ENCODE data around the gene FSCN2. TPM values are rescaled to one million over a fixed set of nuclear protein-coding genes. Genes with fewer than 3 reads are reported as not detected.

FSCN2 gene
- total and polyA plus RNA-seq, 5 experiments from 2014 or later = 0.96 to 2.0 TPM; not detected in 3

GRCh38 chr17:81514739-81515529 lies 13.2 kb upstream of the FSCN2 start:
- Mint-ChIP-seq H3K4me3 (peak overlapping the region; percentile 83 to 98 (median 90)), H3K4me1 (peaks cover 20 to 54% (median 42%) of the 10 kb centered on the region in 4 donors), H3K27me3 (no peaks in the 10 kb centered on the region), H3K9me3 (peaks cover 0 to 2% (median 0%) of the 10 kb centered on the region in 9 donors), H3K36me3 (peaks cover 19 to 24% (median 23%) of the 10 kb centered on the region in 3 donors), H3K27ac (peak overlapping the region in 9 of 10 donors; percentile 78 to 94 (median 91))
- ATAC-seq = peak; percentile 3 to 19
- POLR2A ChIA-PET = interaction anchor here (1.2 to 10.9 kb wide), 5 partner anchors 14 to 168 kb away, joined by 3 to 176 read pairs (median 6); partner anchors contain the start of genes ARL16 and FAAP100
- DNase-seq = peak in 9 of 10 donors; percentile 20 to 83 (median 54)

GRCh38 chr17:81515530-81516041 lies 12.6 kb upstream of the FSCN2 start:
- ATAC-seq (no peak), DNase-seq (peak in 4 of 10 donors; percentile 20 to 63 (median 39))
- Mint-ChIP-seq H3K27ac (peak overlapping the region in 9 of 10 donors; percentile 78 to 94 (median 91)), H3K27me3 (no peaks in the 10 kb centered on the region), H3K36me3 (peaks cover 13 to 18% (median 16%) of the 10 kb centered on the region in 3 donors), H3K9me3 (peaks cover 0 to 2% (median 0%) of the 10 kb centered on the region in 9 donors), H3K4me1 (peaks cover 16 to 49% (median 36%) of the 10 kb centered on the region in 4 donors), H3K4me3 (peak overlapping the region; percentile 83 to 98 (median 90))
- POLR2A ChIA-PET = interaction anchor here (0.5 to 10.9 kb wide), 8 partner anchors 8 to 168 kb away, joined by 3 to 176 read pairs (median 4); partner anchors contain the start of genes ARL16 and FAAP100

- peak overlapping the region in 9 of 10 donors; percentile 17 to 94 (median 87) for H3K27ac Mint-ChIP-seq
- peaks cover 0 to 2% (median 0%) of the 10 kb centered on the region in 9 donors for H3K9me3 Mint-ChIP-seq
- ATAC-seq (no peak), DNase-seq (peak in 1 of 10 donors; percentile 55)
- peak overlapping the region; percentile 8 to 98 (median 88) for H3K4me3 Mint-ChIP-seq
- H3K4me1 Mint-ChIP-seq = peaks cover 9 to 42% (median 30%) of the 10 kb centered on the region in 4 donors
- peaks cover 4 to 9% (median 8%) of the 10 kb centered on the region in 3 donors for H3K36me3 Mint-ChIP-seq
- H3K27me3 Mint-ChIP-seq = no peaks in the 10 kb centered on the region
- POLR2A ChIA-PET = interaction anchor here (0.5 to 10.9 kb wide), 7 partner anchors 9 to 167 kb away, joined by 3 to 176 read pairs (median 5); partner anchors contain the start of genes ARL16 and FAAP100
Measured at GRCh38 chr17:81516439-81516838, 11.7 kb upstream of the FSCN2 start.

GRCh38 chr17:81517009-81517338 lies 11.2 kb upstream of the FSCN2 start:
- Mint-ChIP-seq H3K9me3 (no peaks in the 10 kb centered on the region), H3K27ac (peak overlapping the region in 4 of 10 donors; percentile 55 to 94 (median 82)), H3K4me3 (peak overlapping the region in 5 of 10 donors; percentile 31 to 89 (median 56)), H3K36me3 (peaks cover 0 to 4% (median 3%) of the 10 kb centered on the region in 3 donors), H3K4me1 (peaks cover 7 to 36% (median 27%) of the 10 kb centered on the region in 4 donors), H3K27me3 (no peaks in the 10 kb centered on the region)
- DNase-seq (peak in 1 of 10 donors; percentile 61), ATAC-seq (no peak)
- POLR2A ChIA-PET = interaction anchor here (2.1 to 10.9 kb wide), 2 partner anchors 31 to 84 kb away, joined by 6 to 176 read pairs; no protein-coding TSS in a partner anchor

GRCh38 chr17:81517339-81518112 lies 10.7 kb upstream of the FSCN2 start:
- no peaks in the 10 kb centered on the region for H3K27me3 Mint-ChIP-seq
- H3K36me3 Mint-ChIP-seq = no peaks in the 10 kb centered on the region
- peak overlapping the region in 9 of 10 donors; percentile 43 to 83 (median 72) for H3K4me3 Mint-ChIP-seq
- POLR2A ChIA-PET = interaction anchor here (0.6 to 3.8 kb wide), 8 partner anchors 8 to 1519 kb away, joined by 3 to 33 read pairs (median 5); partner anchors contain the start of gene FAAP100
- DNase-seq (peak in 1 of 10 donors; percentile 66), ATAC-seq (no peak)
- H3K4me1 Mint-ChIP-seq = peaks cover 7 to 35% (median 27%) of the 10 kb centered on the region in 4 donors
- H3K27ac Mint-ChIP-seq = peak overlapping the region in 8 of 10 donors; percentile 68 to 94 (median 82)
- H3K9me3 Mint-ChIP-seq = no peaks in the 10 kb centered on the region

- no peaks in the 10 kb centered on the region for H3K9me3 Mint-ChIP-seq
- H3K27ac Mint-ChIP-seq = peak overlapping the region in 8 of 10 donors; percentile 68 to 94 (median 79)
- H3K27me3 Mint-ChIP-seq = no peaks in the 10 kb centered on the region
- peak overlapping the region; percentile 36 to 83 (median 71) for H3K4me3 Mint-ChIP-seq
- peaks cover 7 to 35% (median 27%) of the 10 kb centered on the region in 4 donors for H3K4me1 Mint-ChIP-seq
- POLR2A ChIA-PET = interaction anchor here (0.6 to 3.8 kb wide), 7 partner anchors 9 to 1520 kb away, joined by 3 to 33 read pairs (median 5); partner anchors contain the start of gene FAAP100
- DNase-seq = peak in 1 of 10 donors; percentile 11
- ATAC-seq = no peak
- no peaks in the 10 kb centered on the region for H3K36me3 Mint-ChIP-seq
Measured at GRCh38 chr17:81518113-81518784, 9.9 kb upstream of the FSCN2 start.

- no peaks in the 10 kb centered on the region for H3K9me3 Mint-ChIP-seq
- peak overlapping the region in 7 of 10 donors; percentile 24 to 74 (median 50) for H3K4me3 Mint-ChIP-seq
- peak overlapping the region in 1 of 10 donors; percentile 20 for H3K27ac Mint-ChIP-seq
- no peaks in the 10 kb centered on the region for H3K27me3 Mint-ChIP-seq
- H3K4me1 Mint-ChIP-seq = peaks cover 5 to 32% (median 24%) of the 10 kb centered on the region in 4 donors
- H3K36me3 Mint-ChIP-seq = no peaks in the 10 kb centered on the region
- DNase-seq (peak in 1 of 10 donors; percentile 60), ATAC-seq (peak; percentile 5 to 6)
- POLR2A ChIA-PET = interaction anchor here (0.7 to 3.8 kb wide), 8 partner anchors 9 to 83 kb away, joined by 3 to 33 read pairs (median 4); partner anchors contain the start of gene FAAP100
Measured at GRCh38 chr17:81518785-81519283, 9.3 kb upstream of the FSCN2 start.

GRCh38 chr17:81519284-81520020 lies 8.7 kb upstream of the FSCN2 start:
- H3K27ac Mint-ChIP-seq = no peak overlapping the region
- no peaks in the 10 kb centered on the region for H3K27me3 Mint-ChIP-seq
- POLR2A ChIA-PET = interaction anchor here (0.6 to 3.8 kb wide), 8 partner anchors 10 to 82 kb away, joined by 3 to 33 read pairs (median 4); partner anchors contain the start of gene FAAP100
- DNase-seq (peak; percentile 59 to 83 (median 72)), ATAC-seq (peak; percentile 64 to 78)
- H3K9me3 Mint-ChIP-seq = no peaks in the 10 kb centered on the region
- H3K4me1 Mint-ChIP-seq = peaks cover 5 to 32% (median 24%) of the 10 kb centered on the region in 4 donors
- peak overlapping the region in 6 of 10 donors; percentile 10 to 50 (median 40) for H3K4me3 Mint-ChIP-seq
- H3K36me3 Mint-ChIP-seq = no peaks in the 10 kb centered on the region

- Mint-ChIP-seq H3K27me3 (no peaks in the 10 kb centered on the region), H3K27ac (peak overlapping the region in 6 of 10 donors; percentile 1 to 78 (median 34)), H3K4me1 (peaks cover 5 to 29% (median 22%) of the 10 kb centered on the region in 4 donors), H3K36me3 (no peaks in the 10 kb centered on the region), H3K9me3 (no peaks in the 10 kb centered on the region), H3K4me3 (peak overlapping the region in 9 of 10 donors; percentile 3 to 67 (median 48))
- DNase-seq = peak in 1 of 10 donors; percentile 57
- ATAC-seq = no peak
- POLR2A ChIA-PET = interaction anchor here (0.6 to 3.8 kb wide), 4 partner anchors 11 to 169 kb away, joined by 3 to 33 read pairs (median 18); partner anchors contain the start of gene FAAP100
Measured at GRCh38 chr17:81520021-81520901, 7.9 kb upstream of the FSCN2 start.
